Sciatic nerve (tissue), 2 donors: ENCODE data around the gene GARIN5A. TPM values are rescaled to one million over a fixed set of nuclear protein-coding genes. Genes with fewer than 3 reads are reported as not detected.
"Not testable (repeated sequence)": the region's sequence is repeated elsewhere in the genome, so short reads cannot be mapped to it uniquely, and the experiment has no call there.

Experiments
- ATAC-seq: fragments of 200-7000 bp; cut with Tn5 transposase; one replicate; pipeline ENCODE4 v1.9.1; 2020; ENCODE audit warnings: mild to moderate bottlenecking, moderate library complexity
- DNase-seq: peaks from one replicate; pipeline ENCODE4 v3.0.0-alpha.2; 2020; ENCODE audit warnings: low spot score
- intact Hi-C: fragments of 100-400 bp; cut with DNase I; formaldehyde crosslinking; loops from one replicate; pipeline ENCODE4 v1.14.2; 2022
- total RNA-seq: library from RNA; stranded (reverse); fragmentation: NEBNext Ultra II Directional; extraction: Animal tissue kit (Norgen Biotek cat#: 25700); gene quantifications from one replicate; pipeline ENCODE4 v1.2.1, GENCODE V29; 2021
- donor health status: DM: no; HTN: no; CAD: no.
- donor health status: DM: no; HTN: no; CAD: no.

The GARIN5A gene
- total RNA-seq, 1 donor from 2014 or later = 0.45 TPM

DNA sequence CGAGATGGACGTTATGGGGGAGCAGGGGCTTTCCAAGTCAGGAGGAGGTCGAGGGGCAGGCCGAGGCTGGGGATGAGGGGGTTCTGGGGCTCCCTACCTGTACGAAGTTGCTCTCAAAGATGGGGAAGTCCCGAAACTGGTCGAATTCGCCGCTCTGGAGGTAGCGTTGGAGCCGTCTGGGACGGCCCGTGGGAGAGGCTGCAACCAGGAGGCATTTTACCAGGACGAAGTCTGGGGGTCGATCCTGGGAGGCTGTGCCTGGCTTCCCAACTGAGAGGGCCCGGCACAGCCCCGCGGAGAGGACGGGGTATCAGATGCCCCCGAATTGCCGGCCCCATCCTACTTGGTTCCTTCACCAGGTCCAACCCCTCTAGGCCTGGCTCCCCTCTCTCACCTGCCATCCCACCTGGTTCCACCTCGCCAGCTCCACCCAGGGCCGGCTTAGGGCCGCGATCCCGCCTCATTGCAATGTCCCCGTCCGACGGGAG is 868 bp downstream of the GARIN5A start:
- intact Hi-C loops = no loop called here
- DNase-seq (no peak), ATAC-seq (no peak)

DNA sequence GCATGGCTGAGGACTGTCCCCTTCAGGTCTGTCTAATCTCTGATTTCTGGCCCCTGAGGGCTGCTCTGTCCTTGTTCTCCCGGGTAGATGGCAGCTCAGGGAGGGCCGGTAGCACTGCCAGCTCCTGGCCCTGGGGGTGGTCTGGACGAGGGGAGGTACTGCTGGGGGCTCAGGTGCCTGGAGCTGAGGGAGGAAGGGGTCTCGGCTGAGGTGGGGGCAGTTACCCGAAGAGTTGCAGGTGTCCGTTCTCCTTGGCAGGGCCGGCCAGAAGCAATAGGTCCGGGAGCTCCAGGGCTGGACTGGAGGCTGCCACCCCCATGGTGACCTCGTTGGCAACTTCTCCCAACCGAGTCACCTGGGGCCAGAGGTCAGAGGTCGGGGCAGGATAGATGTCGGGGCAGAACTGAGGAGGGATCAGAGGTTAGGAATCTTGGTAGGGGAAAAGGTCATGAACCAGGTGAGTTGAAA is 1.5 kb downstream of the GARIN5A start:
- intact Hi-C loops = no loop called here
- ATAC-seq (no peak), DNase-seq (no peak)

DNA sequence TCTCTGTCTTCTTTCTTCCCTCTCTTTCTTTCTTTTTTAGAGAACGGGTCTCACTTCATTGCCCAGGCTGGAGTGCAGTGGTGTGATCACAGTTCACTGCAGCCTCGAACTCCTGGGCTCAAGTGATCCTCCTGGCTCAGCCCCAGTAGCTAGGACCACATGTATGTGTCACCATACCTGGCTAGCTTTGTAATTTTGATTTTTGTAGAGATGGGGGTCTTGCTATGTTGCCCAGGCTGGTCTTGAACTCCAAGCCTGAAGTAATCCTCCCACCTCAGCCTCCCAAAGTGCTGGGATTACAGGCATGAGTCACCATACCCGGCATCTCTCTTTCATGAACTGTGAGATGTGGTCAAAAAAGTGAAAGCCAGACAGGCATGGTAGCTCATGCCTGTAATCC is 3.3 kb downstream of the GARIN5A start:
- intact Hi-C loops = not testable (repeated sequence)

DNA sequence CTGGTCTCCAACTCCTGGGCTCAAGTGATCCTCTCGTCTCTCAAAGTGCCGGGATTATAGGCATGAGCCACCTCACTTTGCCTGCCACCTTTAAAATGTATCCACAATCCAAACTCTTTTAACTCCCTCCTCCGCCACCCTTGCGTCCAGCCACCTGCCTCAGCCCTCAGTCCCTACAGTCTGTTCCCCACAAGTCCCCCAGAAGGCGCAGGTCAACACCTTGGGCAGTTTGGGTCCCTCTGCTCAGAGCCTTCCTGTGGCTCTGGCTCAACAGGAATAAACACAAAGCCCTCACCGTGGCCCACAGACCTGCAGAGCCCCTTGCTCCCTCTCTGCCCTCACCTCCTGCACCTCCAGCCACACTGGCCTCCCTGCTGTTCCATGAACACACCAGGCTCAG is 7.8 kb downstream of the GARIN5A start:
- DNase-seq = no peak
- no peak for ATAC-seq
- intact Hi-C loops = no loop called here

More for the DNA sequence above, 3.3 kb downstream of the GARIN5A start:
- not testable (repeated sequence) for DNase-seq, ATAC-seq

DNA sequence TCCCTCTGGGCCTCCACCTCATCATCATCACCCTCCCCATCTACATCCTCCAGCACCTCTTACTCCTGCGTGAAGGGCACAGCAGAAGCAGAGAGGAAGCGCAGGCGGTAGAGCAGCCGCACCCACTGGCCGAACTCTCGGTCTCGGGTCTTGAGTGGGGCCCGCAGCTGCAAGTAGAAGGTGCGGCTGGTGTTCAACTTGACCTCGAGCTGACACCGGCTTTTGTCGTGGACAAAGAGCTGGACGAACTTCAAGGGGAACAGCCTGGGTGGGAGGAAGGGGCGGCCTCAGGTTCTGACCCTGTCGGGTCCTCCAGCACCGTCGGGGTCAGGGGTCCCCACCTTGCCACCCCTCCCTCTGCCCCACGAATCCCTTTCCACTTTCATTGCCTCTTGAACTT is 9.1 kb downstream of the GARIN5A start:
- intact Hi-C loops = no loop called here
- DNase-seq = no peak
- no peak for ATAC-seq

DNA sequence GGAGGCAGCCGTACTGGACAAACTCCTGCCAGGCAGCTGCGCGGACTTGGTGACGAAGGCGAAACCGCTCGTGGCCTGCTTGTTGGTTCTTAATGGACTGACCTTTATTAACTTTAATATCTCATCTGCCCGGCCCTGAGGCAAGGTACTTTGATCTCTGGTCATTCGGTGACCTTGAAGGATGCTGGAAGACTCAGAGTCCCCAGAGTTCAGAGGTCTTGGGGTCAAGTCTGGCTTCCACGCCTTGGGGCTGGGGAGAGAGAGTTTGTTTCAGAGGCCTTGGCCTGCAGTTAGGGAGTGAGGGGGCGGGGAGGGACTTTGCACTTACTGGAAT is 10.0 kb downstream of the GARIN5A start:
- ATAC-seq (no peak), DNase-seq (no peak)
- intact Hi-C loops = no loop called here

DNA sequence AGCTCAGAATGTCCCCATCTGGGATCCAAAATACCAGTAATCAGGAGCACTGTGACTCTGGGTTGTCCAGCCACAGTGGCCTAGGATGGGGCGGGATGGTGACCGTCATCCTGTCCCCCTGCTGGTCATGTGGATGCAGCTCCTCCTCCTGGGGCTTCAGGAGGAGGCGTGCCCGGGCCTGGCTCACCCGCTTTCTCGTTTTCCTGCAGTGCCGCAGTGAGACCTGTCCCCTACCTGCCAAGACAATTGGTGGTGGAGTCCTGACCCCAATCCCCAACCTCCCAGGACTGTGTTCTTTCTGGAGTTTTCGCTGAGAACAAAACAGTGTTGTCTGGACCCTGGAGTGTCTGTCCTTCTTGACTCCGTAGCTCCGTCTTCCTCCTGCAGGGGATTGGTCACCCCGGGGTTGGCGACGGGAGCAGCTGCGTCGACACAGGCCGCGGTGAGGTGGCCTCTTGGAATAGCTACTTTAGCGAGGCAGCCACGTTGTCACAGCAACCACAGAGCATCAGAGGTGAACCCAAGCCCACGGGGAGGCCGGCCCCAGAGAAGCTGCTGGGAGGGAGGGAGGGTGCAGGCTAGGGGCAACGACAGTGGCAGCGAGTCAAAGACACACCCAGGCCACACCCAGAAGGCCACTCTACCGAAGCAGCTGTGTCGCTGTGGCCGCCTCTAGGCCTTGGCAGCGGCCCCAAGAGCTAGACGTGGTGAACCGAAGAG is 10.5 kb downstream of the GARIN5A start:
- ATAC-seq = no peak
- no peak for DNase-seq
- intact Hi-C loops = no loop called here

DNA sequence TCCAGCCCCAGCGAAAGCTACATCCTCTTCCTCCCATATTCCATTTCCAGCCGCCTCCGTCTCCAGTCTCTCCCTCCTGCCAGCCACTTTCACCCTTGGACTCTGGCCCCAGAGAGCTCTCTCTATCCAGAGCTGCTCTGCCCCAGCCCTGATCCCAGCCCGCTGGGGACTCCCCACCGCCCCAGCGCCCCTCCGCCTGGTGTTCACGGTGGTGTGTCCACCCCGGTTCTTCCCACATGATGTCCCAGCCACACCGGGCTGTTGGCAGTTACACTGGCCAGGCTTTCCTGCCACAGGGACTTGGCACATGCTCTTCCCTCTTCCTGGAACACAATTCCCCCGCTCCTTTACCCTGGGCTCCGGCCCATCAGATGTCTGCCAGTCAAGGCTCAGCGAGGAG is 11.6 kb downstream of the GARIN5A start:
- intact Hi-C loops = loop anchor here (5.0 kb wide), 1 partner anchor 98 kb away; the partner anchor contains the start of gene NAPSA
- ATAC-seq (no peak), DNase-seq (no peak)

DNA sequence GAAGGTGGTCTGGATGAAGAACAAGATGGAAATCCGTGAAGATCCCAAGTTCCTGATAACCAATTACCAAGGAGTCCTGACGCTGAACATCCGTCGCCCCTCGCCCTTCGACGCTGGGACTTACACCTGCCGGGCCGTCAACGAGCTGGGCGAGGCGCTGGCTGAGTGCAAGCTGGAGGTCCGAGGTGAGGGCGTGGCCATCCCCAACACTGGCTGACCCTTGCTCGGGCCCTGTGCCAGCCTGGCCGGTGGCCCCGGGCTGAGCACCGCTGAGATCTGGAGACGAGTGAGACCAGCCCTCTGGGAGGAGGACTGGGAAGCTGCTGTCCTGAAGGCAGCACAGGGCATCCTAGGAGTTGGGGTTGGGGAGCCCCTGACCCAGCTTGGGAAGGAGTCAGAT is 12.3 kb downstream of the GARIN5A start:
- ATAC-seq (no peak), DNase-seq (no peak)
- intact Hi-C loops = loop anchor here (5.0 kb wide), 1 partner anchor 97 kb away; the partner anchor contains the start of gene NAPSA

DNA sequence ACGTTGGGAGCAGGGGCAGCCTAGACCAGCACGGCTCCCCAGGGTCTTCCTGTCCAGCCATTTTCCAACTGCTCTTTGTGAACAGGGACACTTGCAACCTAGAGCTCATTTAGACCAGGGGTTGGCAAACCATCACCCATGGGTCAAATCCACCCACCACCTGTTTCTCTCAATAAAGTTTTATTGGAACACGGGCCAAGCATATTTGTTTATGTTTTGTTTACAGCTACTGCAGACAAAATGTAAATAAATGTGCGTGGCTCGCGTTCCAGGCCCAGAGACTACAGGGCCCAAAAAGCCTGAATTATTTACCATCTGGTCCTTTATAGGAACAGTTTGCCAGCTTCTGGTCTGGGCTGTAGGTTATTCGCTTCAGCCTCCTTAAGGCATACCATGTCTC is 13.7 kb downstream of the GARIN5A start:
- intact Hi-C loops = loop anchor here (5.0 kb wide), 1 partner anchor 96 kb away; the partner anchor contains the start of gene NAPSA
- ATAC-seq = no peak
- no peak for DNase-seq

DNA sequence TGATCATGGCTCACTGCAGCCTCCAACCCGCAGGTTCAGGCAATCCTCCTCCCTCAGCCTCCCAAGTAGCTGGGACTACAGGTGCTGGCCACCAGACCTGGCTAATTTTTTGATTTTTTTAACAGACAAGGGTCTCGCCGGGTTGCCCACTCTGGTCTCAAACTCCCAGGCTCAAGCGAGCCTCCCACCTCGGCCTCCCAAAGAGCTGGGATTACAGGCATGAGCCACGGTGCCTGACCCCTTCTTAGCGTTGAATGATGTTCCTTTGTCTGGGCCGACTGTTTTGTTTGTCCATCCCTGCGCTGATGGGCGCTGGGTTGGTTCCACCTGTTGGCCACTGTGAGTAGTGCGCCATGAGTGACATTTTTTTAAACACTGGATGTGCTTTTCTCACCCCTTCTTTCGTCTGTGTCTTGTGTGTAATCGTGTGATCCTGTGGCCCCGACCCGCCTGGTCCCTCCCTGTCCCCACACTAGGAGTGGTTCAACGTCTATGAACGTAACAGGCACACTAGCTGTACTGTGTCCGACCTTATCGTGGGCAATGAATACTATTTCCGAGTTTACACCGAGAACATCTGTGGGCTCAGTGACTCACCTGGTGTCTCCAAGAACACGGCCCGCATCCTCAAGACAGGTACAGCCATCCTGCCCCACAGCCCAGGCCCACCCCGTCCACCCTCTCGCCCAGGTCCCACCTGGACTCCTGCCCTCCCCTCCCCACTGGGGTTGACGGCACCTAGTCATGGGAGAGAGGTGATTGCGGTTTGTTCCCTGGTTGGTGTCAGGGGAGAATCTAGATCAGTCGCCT is 15.4 kb downstream of the GARIN5A start:
- intact Hi-C loops = loop anchor here (5.0 kb wide), 1 partner anchor 94 kb away; the partner anchor contains the start of gene NAPSA
- DNase-seq (peak; percentile 77), ATAC-seq (peak; percentile 80)

DNA sequence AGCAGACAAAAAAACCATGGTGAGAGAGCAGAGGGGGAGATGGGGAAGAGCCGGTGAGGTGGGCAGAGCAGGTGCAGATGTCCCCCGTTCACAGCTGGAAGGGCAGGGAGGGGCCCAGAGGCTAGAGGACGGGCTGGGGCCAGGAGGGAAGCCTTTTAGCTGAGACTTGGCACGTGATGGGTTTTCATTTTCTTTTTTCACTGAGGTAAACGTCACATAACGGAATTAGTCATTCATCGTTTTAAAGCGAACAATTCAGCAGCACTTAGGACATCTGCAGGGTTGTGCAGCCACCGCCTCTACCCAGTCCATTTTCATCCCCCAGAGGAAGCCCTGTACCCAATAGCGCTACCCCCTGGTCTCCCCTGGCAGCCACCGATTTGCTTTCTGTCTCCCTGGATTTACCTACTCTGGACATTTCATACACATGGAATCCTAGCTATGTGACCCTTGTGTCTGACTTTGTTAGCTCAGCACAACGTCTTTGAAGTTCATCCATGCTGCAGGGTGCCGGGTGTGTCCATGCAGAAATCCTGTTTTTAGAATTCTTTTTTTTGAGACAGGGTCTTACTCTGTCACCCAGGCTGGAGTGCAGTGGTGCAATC is 16.4 kb downstream of the GARIN5A start:
- intact Hi-C loops = loop anchor here (5.0 kb wide), 1 partner anchor 93 kb away; the partner anchor contains the start of gene NAPSA
- DNase-seq (no peak), ATAC-seq (no peak)

DNA sequence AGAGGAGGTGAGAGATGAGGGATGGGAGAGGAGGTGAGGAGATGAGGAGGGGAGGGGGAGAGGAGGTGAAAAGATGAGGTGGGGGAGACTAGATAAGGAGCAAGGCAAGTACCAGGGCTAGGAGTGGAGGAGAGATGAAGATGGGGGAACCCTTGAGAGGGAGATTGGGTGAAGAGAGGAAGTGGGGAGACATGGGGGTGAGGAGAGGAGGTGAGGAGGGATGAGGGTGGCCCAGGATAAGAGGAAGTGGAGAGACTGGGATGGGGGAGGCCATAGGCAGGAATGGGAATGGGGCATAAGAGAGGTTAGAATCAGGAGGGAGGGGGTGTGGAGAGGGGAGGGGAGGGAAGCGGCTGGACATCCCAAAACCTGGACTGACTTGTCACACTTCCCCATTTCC is 17.0 kb downstream of the GARIN5A start:
- ATAC-seq (no peak), DNase-seq (no peak)
- intact Hi-C loops = loop anchor here (5.0 kb wide), 1 partner anchor 92 kb away; the partner anchor contains the start of gene NAPSA

DNA sequence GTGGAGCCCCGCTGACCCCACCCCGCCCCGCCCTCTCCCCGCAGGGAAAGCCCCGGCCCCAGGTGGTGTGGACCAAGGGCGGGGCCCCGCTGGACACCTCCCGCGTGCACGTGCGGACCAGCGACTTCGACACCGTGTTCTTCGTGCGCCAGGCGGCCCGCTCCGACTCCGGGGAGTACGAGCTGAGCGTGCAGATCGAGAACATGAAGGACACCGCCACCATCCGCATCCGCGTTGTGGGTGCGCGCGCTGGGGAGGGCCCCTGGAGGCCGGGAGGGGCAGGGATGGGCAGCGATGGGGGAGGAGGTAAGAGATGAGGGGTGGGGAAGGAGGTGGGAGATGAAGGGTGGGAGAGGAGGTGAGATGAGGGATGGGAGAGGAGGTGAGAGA is 17.6 kb downstream of the GARIN5A start:
- intact Hi-C loops = no loop called here
- DNase-seq = no peak
- no peak for ATAC-seq

DNA sequence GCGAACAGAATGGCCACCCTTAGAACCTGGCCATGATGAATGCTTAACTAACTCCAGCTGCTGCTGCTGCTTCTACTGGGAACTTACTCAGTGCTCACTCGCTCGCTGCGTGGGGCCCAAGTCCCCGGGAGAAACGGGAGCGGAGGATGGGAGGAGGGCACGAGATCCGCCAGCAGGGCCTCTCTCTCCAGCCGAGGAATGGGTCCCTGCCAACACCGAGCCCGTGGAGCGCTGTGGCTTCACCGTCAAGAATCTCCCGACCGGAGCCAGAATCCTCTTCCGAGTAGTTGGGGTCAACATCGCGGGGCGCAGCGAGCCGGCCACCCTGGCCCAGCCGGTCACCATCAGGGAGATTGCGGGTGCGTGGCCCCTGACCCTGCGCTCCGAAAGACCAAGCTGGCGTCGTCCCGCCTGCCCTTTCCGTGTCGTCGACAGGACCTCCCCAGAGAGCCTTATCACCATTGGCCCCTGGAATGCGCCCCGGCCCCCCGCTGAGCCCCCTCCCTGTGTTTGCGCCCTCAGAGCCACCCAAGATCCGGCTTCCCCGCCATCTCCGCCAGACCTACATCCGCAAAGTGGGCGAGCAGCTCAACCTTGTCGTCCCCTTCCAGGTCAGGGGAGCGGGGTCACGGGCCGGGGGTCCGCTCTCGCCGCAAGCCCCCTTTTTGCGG is 18.1 kb downstream of the GARIN5A start:
- intact Hi-C loops = no loop called here
- ATAC-seq (no peak), DNase-seq (no peak)

DNA sequence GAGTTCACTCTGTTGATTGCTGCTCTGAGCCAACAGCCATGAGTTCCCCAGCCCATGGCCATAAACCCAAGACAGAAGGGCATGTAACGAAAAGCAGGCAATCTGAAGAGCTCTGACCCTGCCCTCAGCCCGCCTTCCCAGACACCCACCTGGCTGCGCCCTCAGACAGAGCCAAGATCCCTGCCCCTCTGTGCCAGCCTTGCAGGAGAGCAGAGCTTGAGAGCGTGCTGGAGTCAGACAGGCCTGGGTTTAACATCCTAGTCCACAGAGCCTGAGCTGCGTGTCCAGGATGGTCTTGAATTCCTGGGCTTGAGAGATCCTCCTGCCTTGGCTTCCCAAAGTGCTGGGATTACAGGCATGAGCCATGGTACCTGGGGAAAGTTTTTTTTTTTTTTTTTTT is 19.3 kb downstream of the GARIN5A start:
- DNase-seq (no peak), ATAC-seq (no peak)
- intact Hi-C loops = no loop called here

DNA sequence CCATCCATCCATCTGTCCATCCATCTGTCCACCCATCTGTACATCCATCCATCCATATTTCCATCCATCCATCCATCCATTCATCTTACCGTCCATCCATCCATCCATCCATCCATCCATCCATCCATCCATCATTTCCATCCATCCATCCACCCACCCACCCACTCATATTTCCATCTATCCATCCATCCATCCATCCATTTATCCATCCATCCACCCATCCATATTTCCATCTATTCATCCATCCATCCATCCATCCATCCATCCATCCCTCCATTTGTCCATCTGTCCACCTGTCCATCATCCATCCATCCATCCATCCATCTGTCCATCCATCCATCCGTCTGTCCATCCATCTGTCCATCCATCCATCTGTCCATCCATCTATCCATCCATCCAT is 20.7 kb downstream of the GARIN5A start:
- ATAC-seq (no peak), DNase-seq (no peak)
- intact Hi-C loops = no loop called here

DNA sequence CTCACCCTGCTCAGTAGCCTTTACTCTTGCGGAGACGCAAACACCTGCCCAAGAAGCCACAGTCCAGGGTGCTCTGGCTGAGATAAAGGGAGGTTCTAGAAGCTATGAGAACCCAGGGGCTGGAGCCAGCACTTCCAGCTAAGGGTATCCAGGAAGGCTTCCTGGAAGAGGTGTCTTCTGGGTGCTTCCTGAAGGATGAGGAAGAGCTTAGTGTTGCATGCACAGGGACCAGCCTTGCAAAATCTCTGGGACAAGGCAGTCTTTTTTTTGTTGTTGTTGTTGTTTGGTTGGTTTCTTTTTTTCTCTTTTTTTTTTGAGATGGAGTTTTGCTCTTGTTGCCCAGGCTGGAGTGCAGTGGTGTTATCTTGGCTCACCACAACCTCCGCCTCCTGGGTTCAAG is 23.4 kb downstream of the GARIN5A start:
- intact Hi-C loops = no loop called here
- DNase-seq = no peak
- no peak for ATAC-seq

DNA sequence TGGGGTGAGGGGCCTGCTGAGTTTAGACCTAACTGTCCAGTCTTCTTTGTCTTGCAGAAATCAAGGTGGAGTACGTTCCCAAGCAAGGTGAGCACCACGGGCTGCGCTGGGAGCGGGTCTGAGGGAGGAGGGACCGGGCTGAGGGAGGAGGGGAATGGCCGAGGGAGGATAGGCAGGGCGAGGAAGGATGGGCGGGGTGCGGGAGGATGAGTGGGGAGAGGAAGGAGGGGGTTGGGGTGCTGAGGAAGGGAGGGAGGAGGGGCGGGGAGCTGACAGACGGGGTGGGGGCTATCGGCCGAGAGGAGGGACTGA is 25.5 kb downstream of the GARIN5A start:
- no peak for DNase-seq
- intact Hi-C loops = no loop called here
- no peak for ATAC-seq
